Activated CD4-positive, alpha-beta memory T cell treated with anti-CD3 and anti-CD28 coated beads, Interleukin-2, amount 10 ng/mL, durations not matched to agents 7 days and 5 days (primary cell): ENCODE measurements around the gene LRRN2. TPM values are rescaled to one million over a fixed set of nuclear protein-coding genes. Genes with fewer than 3 reads are reported as not detected.

Experiments
- CTCF ChIA-PET: fragments of 350-600 bp; sonication (Branson Sonifier 250); formaldehyde crosslinking; loops from one replicate; lab custom pipeline; 2021; ENCODE audit warnings: antibody characterized with exemption, inconsistent platforms; lab: Charles Lee
- POLR2A ChIA-PET: fragments of 350-600 bp; sonication (Branson Sonifier 250); formaldehyde crosslinking; loops from one replicate; lab custom pipeline; 2021; ENCODE audit warnings: antibody characterized with exemption; lab: Charles Lee
- DNase-seq: peaks from one replicate; pipeline ENCODE4 v3.0.0-alpha.2; 2020
- H3K27ac Mint-ChIP-seq: one replicate; pipeline ENCODE4 v1.8.0; 2021; ENCODE audit warnings: mild to moderate bottlenecking, mixed read lengths
- H3K27me3 Mint-ChIP-seq: one replicate; pipeline ENCODE4 v1.8.0; 2021; ENCODE audit warnings: mixed read lengths
- H3K36me3 Mint-ChIP-seq: one replicate; pipeline ENCODE4 v1.8.0; 2021; ENCODE audit warnings: low read depth, mixed read lengths
- H3K4me1 Mint-ChIP-seq: one replicate; pipeline ENCODE4 v1.8.0; 2021; ENCODE audit warnings: mixed read lengths
- H3K4me3 Mint-ChIP-seq: one replicate; pipeline ENCODE4 v1.8.0; 2021; ENCODE audit warnings: mild to moderate bottlenecking, mixed read lengths
- H3K9me3 Mint-ChIP-seq: one replicate; pipeline ENCODE4 v1.8.0; 2021; ENCODE audit warnings: mixed read lengths
- total RNA-seq, 2 experiments: library from RNA; stranded (reverse); gene quantifications; one replicate each; pipeline ENCODE4 v1.2.3, GENCODE V29; 2021

Gene LRRN2
- total RNA-seq, 2 experiments from 2014 or later, result 0.10 to 0.25 TPM

GRCh38 chr1:204678721-204679475 is 6.6 kb downstream of the LRRN2 start:
- ChIA-PET POLR2A (no interaction called here), CTCF (interaction anchor here (1.6 to 2.2 kb wide), 2 partner anchors 85 to 113 kb away, joined by 4 to 5 read pairs; no protein-coding TSS in a partner anchor)
- H3K9me3 Mint-ChIP-seq, result no peaks in the 10 kb centered on the region
- peaks cover 37% of the 10 kb centered on the region for H3K27me3 Mint-ChIP-seq
- peaks cover 2% of the 10 kb centered on the region for H3K4me1 Mint-ChIP-seq
- DNase-seq, result no peak
- H3K4me3 Mint-ChIP-seq, result no peak overlapping the region
- no peaks in the 10 kb centered on the region for H3K36me3 Mint-ChIP-seq
- H3K27ac Mint-ChIP-seq, result no peak overlapping the region

GRCh38 chr1:204677864-204678263 is 7.7 kb downstream of the LRRN2 start:
- Mint-ChIP-seq H3K27me3 (peaks cover 29% of the 10 kb centered on the region), H3K27ac (no peak overlapping the region), H3K4me1 (no peaks in the 10 kb centered on the region), H3K4me3 (no peak overlapping the region), H3K36me3 (no peaks in the 10 kb centered on the region), H3K9me3 (no peaks in the 10 kb centered on the region)
- DNase-seq, result no peak
- ChIA-PET CTCF (no interaction called here), POLR2A (no interaction called here)

GRCh38 chr1:204676043-204676442 is 9.5 kb downstream of the LRRN2 start:
- H3K36me3 Mint-ChIP-seq, result no peaks in the 10 kb centered on the region
- H3K4me3 Mint-ChIP-seq, result no peak overlapping the region
- no peaks in the 10 kb centered on the region for H3K4me1 Mint-ChIP-seq
- H3K27me3 Mint-ChIP-seq, result peaks cover 22% of the 10 kb centered on the region
- no peak overlapping the region for H3K27ac Mint-ChIP-seq
- ChIA-PET CTCF (interaction anchor here (1.4 kb wide), 1 partner anchor 131 kb away, joined by 8 read pairs; no protein-coding TSS in a partner anchor), POLR2A (no interaction called here)
- no peaks in the 10 kb centered on the region for H3K9me3 Mint-ChIP-seq
- DNase-seq, result no peak

- H3K27me3 Mint-ChIP-seq, result peaks cover 17% of the 10 kb centered on the region
- CTCF ChIA-PET, result interaction anchor here (1.9 kb wide), 1 partner anchor 133 kb away, joined by 8 read pairs; no protein-coding TSS in a partner anchor
- H3K9me3 Mint-ChIP-seq, result no peaks in the 10 kb centered on the region
- H3K27ac Mint-ChIP-seq, result no peak overlapping the region
- POLR2A ChIA-PET, result no interaction called here
- DNase-seq, result no peak
- H3K4me1 Mint-ChIP-seq, result no peaks in the 10 kb centered on the region
- H3K36me3 Mint-ChIP-seq, result no peaks in the 10 kb centered on the region
- no peak overlapping the region for H3K4me3 Mint-ChIP-seq
Observed at GRCh38 chr1:204673909-204674649, 11.5 kb downstream of the LRRN2 start.

GRCh38 chr1:204673209-204673608 is 12.3 kb downstream of the LRRN2 start:
- peaks cover 11% of the 10 kb centered on the region for H3K27me3 Mint-ChIP-seq
- DNase-seq, result no peak
- ChIA-PET POLR2A (no interaction called here), CTCF (interaction anchor here (1.9 kb wide), 1 partner anchor 134 kb away, joined by 8 read pairs; no protein-coding TSS in a partner anchor)
- no peak overlapping the region for H3K27ac Mint-ChIP-seq
- no peak overlapping the region for H3K4me3 Mint-ChIP-seq
- no peaks in the 10 kb centered on the region for H3K4me1 Mint-ChIP-seq
- no peaks in the 10 kb centered on the region for H3K9me3 Mint-ChIP-seq
- no peaks in the 10 kb centered on the region for H3K36me3 Mint-ChIP-seq

- Mint-ChIP-seq H3K9me3 (no peaks in the 10 kb centered on the region), H3K36me3 (no peaks in the 10 kb centered on the region), H3K4me1 (peaks cover 1% of the 10 kb centered on the region), H3K27ac (no peak overlapping the region), H3K27me3 (peaks cover 8% of the 10 kb centered on the region), H3K4me3 (no peak overlapping the region)
- POLR2A ChIA-PET, result no interaction called here
- DNase-seq, result no peak
- CTCF ChIA-PET, result interaction anchor here (1.9 kb wide), 1 partner anchor 134 kb away, joined by 8 read pairs; no protein-coding TSS in a partner anchor
Observed at GRCh38 chr1:204672482-204673121, 12.9 kb downstream of the LRRN2 start.

- H3K27ac Mint-ChIP-seq, result no peak overlapping the region
- H3K4me3 Mint-ChIP-seq, result no peak overlapping the region
- no peaks in the 10 kb centered on the region for H3K36me3 Mint-ChIP-seq
- ChIA-PET CTCF (interaction anchor here (1.9 kb wide), 1 partner anchor 135 kb away, joined by 8 read pairs; no protein-coding TSS in a partner anchor), POLR2A (no interaction called here)
- peaks cover 4% of the 10 kb centered on the region for H3K4me1 Mint-ChIP-seq
- H3K27me3 Mint-ChIP-seq, result peaks cover 7% of the 10 kb centered on the region
- no peaks in the 10 kb centered on the region for H3K9me3 Mint-ChIP-seq
- no peak for DNase-seq
Observed at GRCh38 chr1:204672069-204672468, 13.5 kb downstream of the LRRN2 start.

- Mint-ChIP-seq H3K4me1 (peaks cover 4% of the 10 kb centered on the region), H3K27ac (no peak overlapping the region), H3K4me3 (no peak overlapping the region), H3K9me3 (no peaks in the 10 kb centered on the region), H3K27me3 (peaks cover 3% of the 10 kb centered on the region), H3K36me3 (no peaks in the 10 kb centered on the region)
- CTCF ChIA-PET, result interaction anchor here (0.5 kb wide), 1 partner anchor 16 kb away, joined by 3 read pairs; no protein-coding TSS in a partner anchor
- POLR2A ChIA-PET, result no interaction called here
- no peak for DNase-seq
Observed at GRCh38 chr1:204670152-204670927, 15.2 kb downstream of the LRRN2 start.

GRCh38 chr1:204669579-204669978 is 16.0 kb downstream of the LRRN2 start:
- Mint-ChIP-seq H3K36me3 (no peaks in the 10 kb centered on the region), H3K4me3 (no peak overlapping the region), H3K4me1 (peaks cover 4% of the 10 kb centered on the region), H3K27me3 (peaks cover 6% of the 10 kb centered on the region), H3K9me3 (no peaks in the 10 kb centered on the region), H3K27ac (no peak overlapping the region)
- DNase-seq, result no peak
- CTCF ChIA-PET, result interaction anchor here (0.5 kb wide), 1 partner anchor 16 kb away, joined by 3 read pairs; no protein-coding TSS in a partner anchor
- POLR2A ChIA-PET, result no interaction called here

GRCh38 chr1:204664384-204664651 is 21.2 kb downstream of the LRRN2 start:
- H3K27ac Mint-ChIP-seq, result no peak overlapping the region
- peaks cover 4% of the 10 kb centered on the region for H3K4me1 Mint-ChIP-seq
- H3K36me3 Mint-ChIP-seq, result no peaks in the 10 kb centered on the region
- CTCF ChIA-PET, result interaction anchor here (1.1 kb wide), 1 partner anchor 99 kb away, joined by 3 read pairs; no protein-coding TSS in a partner anchor
- H3K27me3 Mint-ChIP-seq, result peaks cover 21% of the 10 kb centered on the region
- H3K9me3 Mint-ChIP-seq, result no peaks in the 10 kb centered on the region
- POLR2A ChIA-PET, result no interaction called here
- no peak overlapping the region for H3K4me3 Mint-ChIP-seq
- DNase-seq, result no peak

GRCh38 chr1:204663644-204664383 is 21.7 kb downstream of the LRRN2 start:
- ChIA-PET POLR2A (no interaction called here), CTCF (interaction anchor here (1.1 kb wide), 1 partner anchor 98 kb away, joined by 3 read pairs; no protein-coding TSS in a partner anchor)
- H3K27ac Mint-ChIP-seq, result no peak overlapping the region
- no peak overlapping the region for H3K4me3 Mint-ChIP-seq
- H3K9me3 Mint-ChIP-seq, result no peaks in the 10 kb centered on the region
- H3K27me3 Mint-ChIP-seq, result peaks cover 21% of the 10 kb centered on the region
- DNase-seq, result no peak
- peaks cover 4% of the 10 kb centered on the region for H3K4me1 Mint-ChIP-seq
- no peaks in the 10 kb centered on the region for H3K36me3 Mint-ChIP-seq

- Mint-ChIP-seq H3K27ac (no peak overlapping the region), H3K4me3 (no peak overlapping the region), H3K9me3 (no peaks in the 10 kb centered on the region), H3K4me1 (peaks cover 2% of the 10 kb centered on the region), H3K27me3 (peaks cover 19% of the 10 kb centered on the region), H3K36me3 (no peaks in the 10 kb centered on the region)
- DNase-seq, result no peak
- CTCF ChIA-PET, result no interaction called here
- POLR2A ChIA-PET, result no interaction called here
Observed at GRCh38 chr1:204662530-204662929, 23.0 kb downstream of the LRRN2 start.
